GM12892 (cell line): ENCODE measurements around the gene CBLB.

Source experiments
- DNase-seq: peaks from one replicate; pipeline ENCODE4 v3.0.0; 2011; ENCODE audit not compliant: insufficient read length
- FAIRE-seq: peaks from 2 replicates; lab custom pipeline; 2011; peaks lifted over from hg19 to GRCh38; lab: Jason Lieb, UNC
- POLR2A ChIP-seq: IDR thresholded peaks from 2 replicates; pipeline ENCODE4 v1.6.1; 2011; ENCODE audit warnings: low read depth, low read length, control low read depth
- POLR2AphosphoS5 ChIP-seq: IDR thresholded peaks from 2 replicates; pipeline ENCODE4 v1.6.1; 2011; ENCODE audit warnings: low read depth, low read length, control low read depth
- TAF1 ChIP-seq: IDR thresholded peaks from 2 replicates; pipeline ENCODE4 v1.6.1; 2011; ENCODE audit warnings: low read depth, mild to moderate bottlenecking, control low read depth, low read length, borderline replicate concordance

CBLB gene

DNA sequence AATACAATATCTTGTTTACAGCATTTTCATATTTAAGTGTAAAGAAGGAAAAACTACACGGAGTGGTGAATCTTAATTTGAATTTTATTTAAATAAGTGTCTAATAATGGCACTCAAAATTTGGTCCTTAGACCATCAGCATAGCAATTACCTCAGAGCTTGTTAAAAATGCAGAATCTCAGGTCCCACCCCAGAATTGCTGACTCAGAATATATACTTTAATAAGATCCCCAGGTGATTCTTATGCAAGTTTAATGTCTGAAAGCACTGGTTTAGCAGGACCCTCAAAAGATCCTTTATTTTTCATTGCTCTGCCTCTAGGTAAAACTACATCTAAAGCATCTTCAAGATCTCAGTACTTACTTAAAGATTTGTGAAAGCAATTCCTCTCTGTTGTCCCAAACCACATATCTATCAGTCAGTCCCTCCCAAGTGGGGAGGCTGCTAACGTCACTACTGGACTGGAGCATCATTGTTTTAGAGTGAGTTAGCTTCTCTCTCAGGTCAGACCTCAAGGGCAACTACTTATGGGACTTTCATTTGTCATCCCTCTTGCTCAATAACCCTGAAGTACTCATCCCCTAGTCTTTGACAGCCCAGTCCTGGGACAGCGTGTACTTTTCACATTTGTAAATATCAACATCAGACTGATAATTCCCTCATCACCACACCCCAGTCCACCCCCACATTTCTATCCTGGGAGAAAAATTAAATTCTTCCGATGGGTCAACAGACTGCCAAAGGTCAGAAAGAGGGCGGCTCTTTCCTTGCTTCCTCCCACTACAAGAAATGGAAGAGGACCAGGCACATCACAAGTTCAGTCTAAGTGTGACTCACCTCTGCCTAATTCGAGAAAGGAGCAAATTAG, 76.7 kb downstream of the CBLB start:
- DNase-seq (no peak), FAIRE-seq (no peak)
- TF ChIP-seq POLR2AphosphoS5 (no peak), POLR2A (no peak), TAF1 (no peak)

DNA sequence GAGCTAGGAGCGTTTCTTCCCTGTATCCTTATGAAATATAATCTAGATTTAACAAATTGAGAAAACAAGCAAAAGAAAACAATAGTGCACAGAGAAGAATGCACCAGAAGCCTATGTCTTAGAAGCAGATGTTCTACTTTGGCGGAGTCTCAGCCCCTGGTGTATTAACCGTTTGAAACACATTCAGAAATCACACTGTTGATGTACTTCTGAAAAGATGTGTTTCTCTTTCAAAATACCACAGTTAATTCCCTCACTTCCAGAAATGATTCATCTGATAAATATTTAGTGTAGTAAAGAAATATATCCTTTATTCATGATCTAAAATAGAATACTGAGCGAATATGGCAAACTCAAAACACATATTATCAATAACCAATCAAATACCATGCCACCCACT, 77.7 kb downstream of the CBLB start:
- FAIRE-seq, result no peak
- no peak for DNase-seq
- no peak for TF ChIP-seq POLR2AphosphoS5
- TF ChIP-seq POLR2A, result no peak
- no peak for TF ChIP-seq TAF1

DNA sequence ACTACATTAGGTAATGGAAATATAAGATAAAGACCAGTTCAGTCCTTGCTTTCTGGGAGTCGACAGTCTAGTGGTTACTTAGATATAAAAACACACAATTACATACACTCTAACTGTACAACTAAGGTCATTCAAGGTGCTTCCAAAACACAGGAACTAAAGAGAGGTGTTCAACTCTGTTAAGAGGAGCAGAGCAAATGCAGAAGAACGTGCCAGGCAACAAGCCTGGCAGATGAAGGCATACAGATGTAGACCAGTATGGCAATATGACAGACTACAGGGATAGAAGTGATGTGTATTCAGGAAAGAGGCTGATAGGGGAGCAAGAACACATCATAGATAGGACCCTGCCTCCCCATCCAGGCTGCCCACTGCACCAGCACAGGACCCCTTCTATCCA, 78.3 kb downstream of the CBLB start:
- TF ChIP-seq POLR2A (no peak), POLR2AphosphoS5 (no peak), TAF1 (no peak)
- FAIRE-seq (no peak), DNase-seq (no peak)

DNA sequence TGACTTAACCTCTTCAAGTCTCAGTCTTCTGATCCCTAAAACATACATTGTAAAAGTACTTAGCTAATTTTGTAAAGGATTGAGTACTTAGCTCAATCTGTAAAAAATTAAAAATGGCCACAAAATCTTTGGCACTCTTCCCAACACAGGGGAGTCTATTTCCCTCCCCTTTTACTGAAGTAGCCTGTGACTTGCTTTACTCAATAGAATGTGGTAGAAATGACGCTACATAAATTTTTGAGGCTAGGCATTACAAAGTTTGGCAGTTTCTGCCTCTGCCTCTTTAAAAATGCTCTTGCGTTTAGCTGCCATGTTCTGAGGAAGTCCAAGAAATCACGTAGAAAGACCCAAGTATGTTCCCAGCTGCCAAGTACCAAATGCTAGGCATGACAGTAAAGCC, 80.2 kb downstream of the CBLB start:
- TF ChIP-seq POLR2AphosphoS5 (no peak), POLR2A (no peak), TAF1 (no peak)
- DNase-seq, result no peak
- no peak for FAIRE-seq

DNA sequence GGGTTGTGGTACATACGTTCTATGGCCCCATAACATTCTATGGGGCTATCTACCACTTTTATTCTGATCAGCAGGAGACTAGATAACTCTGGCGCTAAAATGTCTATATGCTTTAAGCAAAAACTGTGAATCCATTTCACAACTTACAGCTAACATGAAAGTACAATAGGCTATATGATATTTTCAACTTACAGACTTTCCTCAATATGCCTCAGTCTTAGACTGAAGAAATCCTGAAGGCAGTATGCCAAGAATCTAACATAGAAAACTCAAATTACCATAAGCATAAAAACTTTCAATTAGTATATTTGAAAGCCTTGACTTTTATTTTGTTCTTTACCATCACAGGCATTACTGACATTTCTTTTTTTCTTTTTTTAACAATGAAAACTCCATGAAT, 81.4 kb downstream of the CBLB start:
- TF ChIP-seq POLR2AphosphoS5 (no peak), TAF1 (no peak), POLR2A (no peak)
- DNase-seq (no peak), FAIRE-seq (no peak)

DNA sequence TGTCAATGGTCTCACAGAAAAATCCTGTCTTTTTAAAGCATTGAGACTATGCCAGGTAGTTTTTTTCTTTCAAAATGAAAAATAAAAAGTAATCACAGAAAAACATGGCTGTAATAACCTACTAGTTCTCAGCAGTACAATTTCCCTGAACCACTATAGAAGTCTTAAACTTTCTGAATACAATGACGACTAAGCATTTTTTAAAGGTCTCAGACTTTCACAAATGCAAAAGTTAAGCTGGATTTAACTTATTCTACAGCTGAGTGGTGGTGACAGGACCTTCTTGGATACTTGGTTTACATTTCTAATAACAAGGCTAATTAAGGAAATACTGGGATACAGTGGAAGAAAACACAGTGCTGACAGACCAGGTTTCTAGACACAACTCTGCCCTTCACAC, 81.8 kb downstream of the CBLB start:
- FAIRE-seq (no peak), DNase-seq (no peak)
- no peak for TF ChIP-seq TAF1
- TF ChIP-seq POLR2AphosphoS5, result no peak
- TF ChIP-seq POLR2A, result no peak

DNA sequence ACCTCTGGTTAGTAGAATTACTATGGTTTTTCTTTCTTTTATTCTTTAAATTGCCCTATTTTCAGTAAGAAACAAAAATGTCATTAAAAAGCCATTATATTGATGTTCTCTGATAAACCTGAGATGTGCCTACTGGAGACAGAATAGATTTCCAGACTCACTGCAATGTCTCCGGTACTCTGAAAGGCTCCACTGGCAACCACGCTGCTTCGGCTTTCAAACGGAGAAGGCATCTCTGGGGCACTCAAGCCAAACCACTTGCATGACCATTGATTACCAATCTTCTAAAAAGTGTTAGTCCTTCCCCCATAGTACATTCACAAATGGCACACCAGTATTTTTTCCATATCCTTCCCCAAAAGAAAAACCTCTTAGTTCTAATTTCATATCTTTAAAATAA, 82.6 kb downstream of the CBLB start:
- TF ChIP-seq TAF1 (no peak), POLR2AphosphoS5 (no peak), POLR2A (no peak)
- DNase-seq (no peak), FAIRE-seq (no peak)

DNA sequence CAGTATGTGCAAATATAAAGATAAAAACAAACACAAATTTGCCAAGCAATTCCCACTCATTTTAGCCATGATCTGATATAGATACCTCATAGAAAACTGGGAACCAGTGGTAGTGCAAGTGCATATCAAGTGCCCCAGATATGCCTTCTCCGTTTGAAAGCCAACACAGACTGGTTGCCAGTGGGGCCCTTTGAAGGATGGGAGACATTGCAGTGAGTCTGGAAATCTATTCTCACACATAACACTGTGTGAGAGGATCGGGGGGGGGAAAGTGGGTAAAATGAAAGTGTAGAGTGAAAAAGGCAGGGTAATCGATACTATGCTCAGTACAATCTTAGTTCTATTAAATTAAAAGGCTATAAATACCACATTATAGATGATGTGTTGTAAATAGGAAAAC, 83.0 kb downstream of the CBLB start:
- no peak for TF ChIP-seq POLR2A
- no peak for TF ChIP-seq TAF1
- no peak for TF ChIP-seq POLR2AphosphoS5
- FAIRE-seq (no peak), DNase-seq (no peak)

DNA sequence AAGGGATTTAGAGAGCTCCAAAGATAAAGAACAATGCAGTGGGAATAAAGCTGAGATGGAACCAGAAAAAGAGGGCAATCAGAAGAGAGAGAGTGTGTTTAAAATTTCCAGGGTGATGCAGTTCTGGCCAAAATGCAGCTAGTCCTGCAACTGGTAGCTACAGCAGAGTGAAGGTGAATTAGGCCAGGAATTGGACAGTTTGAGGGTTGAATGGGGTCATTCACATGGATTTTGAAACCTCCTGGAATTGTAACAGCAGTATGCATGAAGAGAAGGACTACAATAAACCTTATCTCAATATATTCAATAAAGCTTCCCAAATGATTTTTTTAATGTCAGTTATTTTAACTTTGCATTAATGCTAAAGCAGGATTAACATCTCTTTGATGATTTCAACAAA, 85.2 kb downstream of the CBLB start:
- DNase-seq (no peak), FAIRE-seq (no peak)
- TF ChIP-seq POLR2AphosphoS5, result no peak
- no peak for TF ChIP-seq POLR2A
- TF ChIP-seq TAF1, result no peak

DNA sequence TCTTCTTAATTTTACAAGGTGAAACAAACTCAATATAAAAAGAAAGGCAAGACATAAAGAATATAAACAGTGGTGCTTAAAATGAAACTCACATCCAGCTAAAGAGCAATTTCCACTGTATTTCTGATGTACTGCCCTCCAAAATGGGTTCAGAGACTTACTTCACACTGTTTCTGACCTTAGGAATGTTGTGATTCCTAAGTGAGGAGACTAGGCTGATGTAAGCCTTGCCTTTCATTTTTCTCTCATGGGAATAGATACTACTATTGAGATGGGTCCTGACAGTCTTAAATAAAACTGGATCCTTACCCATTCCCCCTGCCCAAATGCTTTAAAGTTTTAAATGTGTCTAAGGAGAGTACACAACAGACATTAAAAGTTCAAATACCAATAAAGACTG, 86.9 kb downstream of the CBLB start:
- FAIRE-seq, result no peak
- TF ChIP-seq POLR2AphosphoS5 (no peak), POLR2A (no peak), TAF1 (no peak)
- DNase-seq, result no peak

DNA sequence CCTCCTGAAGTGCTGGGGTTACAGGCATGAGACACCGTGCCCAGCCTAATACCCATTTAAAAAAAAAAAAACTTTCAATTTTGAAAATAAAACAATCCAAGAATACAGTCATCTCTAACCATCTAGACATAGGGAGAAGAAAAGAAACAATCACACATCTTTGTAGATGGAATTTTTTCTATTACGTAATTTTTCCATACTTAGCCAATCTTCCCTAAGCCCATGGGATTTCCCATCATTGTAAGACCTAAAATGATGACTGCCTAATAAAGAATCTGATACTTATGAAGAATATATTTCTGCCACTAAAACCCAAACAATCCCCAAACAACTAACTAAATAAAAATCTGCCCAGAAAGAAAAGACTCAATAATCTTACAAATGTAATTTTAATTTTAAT, 88.7 kb downstream of the CBLB start:
- TF ChIP-seq POLR2AphosphoS5, result no peak
- no peak for TF ChIP-seq POLR2A
- no peak for TF ChIP-seq TAF1
- no peak for DNase-seq
- FAIRE-seq, result no peak

DNA sequence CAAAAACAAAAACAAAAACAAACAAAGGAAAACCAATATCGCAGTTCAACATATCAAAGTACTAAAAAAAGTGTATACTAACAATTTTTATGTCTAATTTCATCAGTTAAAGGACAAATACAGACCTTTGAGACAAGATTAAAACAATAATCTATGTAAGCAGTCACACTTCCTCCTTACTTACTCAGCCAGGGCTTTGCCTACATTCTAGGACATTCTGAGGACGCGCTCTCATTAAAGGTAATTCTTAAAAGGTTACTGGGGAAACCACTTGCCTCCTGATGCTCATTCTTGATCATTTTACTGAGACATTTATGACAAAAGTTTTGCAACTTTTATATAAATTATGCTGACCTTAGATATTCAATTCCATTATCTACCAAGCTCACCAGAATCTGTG, 93.4 kb downstream of the CBLB start:
- no peak for TF ChIP-seq POLR2A
- TF ChIP-seq TAF1, result no peak
- TF ChIP-seq POLR2AphosphoS5, result no peak
- FAIRE-seq, result no peak
- DNase-seq, result no peak
